Panc1 (cell line): Measurements from ENCODE around the gene KDM1A.

Source experiments
- POLR2AphosphoS5 ChIP-seq: IDR thresholded peaks from 2 replicates; pipeline ENCODE4 v1.6.1; 2012; ENCODE audit warnings: mild to moderate bottlenecking, low read depth, low read length, moderate library complexity
- TCF7L2 ChIP-seq: IDR thresholded peaks from 2 replicates; pipeline ENCODE4 v1.6.1; 2011; ENCODE audit warnings: mild to moderate bottlenecking, low read depth, low read length, inconsistent platforms
- TF ChIP-seq, protein P1 (sequence below): fragments of 450-650 bp; IDR thresholded peaks from 2 replicates; pipeline ENCODE4 v1.5.1; 2017; ENCODE audit warnings: mild to moderate bottlenecking

GRCh38 chr1:23019094-23019862 lies at the start of gene KDM1A:
- TF ChIP-seq, protein P1, sequence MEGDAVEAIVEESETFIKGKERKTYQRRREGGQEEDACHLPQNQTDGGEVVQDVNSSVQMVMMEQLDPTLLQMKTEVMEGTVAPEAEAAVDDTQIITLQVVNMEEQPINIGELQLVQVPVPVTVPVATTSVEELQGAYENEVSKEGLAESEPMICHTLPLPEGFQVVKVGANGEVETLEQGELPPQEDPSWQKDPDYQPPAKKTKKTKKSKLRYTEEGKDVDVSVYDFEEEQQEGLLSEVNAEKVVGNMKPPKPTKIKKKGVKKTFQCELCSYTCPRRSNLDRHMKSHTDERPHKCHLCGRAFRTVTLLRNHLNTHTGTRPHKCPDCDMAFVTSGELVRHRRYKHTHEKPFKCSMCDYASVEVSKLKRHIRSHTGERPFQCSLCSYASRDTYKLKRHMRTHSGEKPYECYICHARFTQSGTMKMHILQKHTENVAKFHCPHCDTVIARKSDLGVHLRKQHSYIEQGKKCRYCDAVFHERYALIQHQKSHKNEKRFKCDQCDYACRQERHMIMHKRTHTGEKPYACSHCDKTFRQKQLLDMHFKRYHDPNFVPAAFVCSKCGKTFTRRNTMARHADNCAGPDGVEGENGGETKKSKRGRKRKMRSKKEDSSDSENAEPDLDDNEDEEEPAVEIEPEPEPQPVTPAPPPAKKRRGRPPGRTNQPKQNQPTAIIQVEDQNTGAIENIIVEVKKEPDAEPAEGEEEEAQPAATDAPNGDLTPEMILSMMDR, result no peak; the same call in 1 of the 2 replicates
- TF ChIP-seq POLR2AphosphoS5 (peak; percentile 98), TCF7L2 (peak; percentile 98)
